SK-N-SH treated with all-trans-retinoic acid at 6 μM for 48 hours (cell line): ENCODE results near the gene TPRX2.
"Not testable (repeated sequence)": the region's sequence is repeated elsewhere in the genome, so short reads cannot be mapped to it uniquely, and the experiment has no call there.

ENCODE experiments used
- ATAC-seq: fragments of 200-7000 bp; cut with Tn5 transposase; 3 replicates; pipeline ENCODE4 v1.9.1; 2020; ENCODE audit warnings: mild to moderate bottlenecking, moderate library complexity
- ARNTL ChIP-seq: fragments of 450-650 bp; formaldehyde crosslinking; IDR thresholded peaks from 2 replicates; pipeline ENCODE4 v1.5.0; 2020; ENCODE audit warnings: low read depth, mild to moderate bottlenecking, moderate library complexity, borderline replicate concordance
- BACH2 ChIP-seq: fragments of 250-450 bp; sonication (Bioruptor Pico); IDR thresholded peaks from 2 replicates; pipeline ENCODE4 v1.9.0; 2021; ENCODE audit warnings: mild to moderate bottlenecking, borderline replicate concordance
- CSDC2 ChIP-seq: fragments of 250-450 bp; sonication (Bioruptor Pico); IDR thresholded peaks from 2 replicates; pipeline ENCODE4 v1.5.0; 2020; ENCODE audit warnings: mild to moderate bottlenecking, moderate library complexity
- ESRRG ChIP-seq: fragments of 250-450 bp; sonication (Bioruptor Pico); IDR thresholded peaks from 2 replicates; pipeline ENCODE4 v1.6.1; 2021; ENCODE audit warnings: mild to moderate bottlenecking
- GLIS3 ChIP-seq: fragments of 250-450 bp; sonication (Bioruptor Pico); IDR thresholded peaks from 2 replicates; pipeline ENCODE4 v1.5.0; 2020; ENCODE audit warnings: mild to moderate bottlenecking, moderate library complexity
- OSR1 ChIP-seq: fragments of 250-450 bp; sonication (Bioruptor Pico); IDR thresholded peaks from 2 replicates; pipeline ENCODE4 v1.8.0; 2022; ENCODE audit warnings: moderate library complexity, mild to moderate bottlenecking, inconsistent platforms
- PPARA ChIP-seq: fragments of 250-450 bp; sonication (Bioruptor Pico); IDR thresholded peaks from 2 replicates; pipeline ENCODE4 v1.5.0; 2020; ENCODE audit warnings: mild to moderate bottlenecking, borderline replicate concordance
- RARB ChIP-seq: fragments of 250-450 bp; sonication (Bioruptor Pico); IDR thresholded peaks from 2 replicates; pipeline ENCODE4 v1.8.0; 2021; ENCODE audit warnings: mild to moderate bottlenecking, moderate library complexity
- SNAI2 ChIP-seq: fragments of 250-450 bp; sonication (Bioruptor Pico); IDR thresholded peaks from 2 replicates; pipeline ENCODE4 v1.5.0; 2020; ENCODE audit warnings: mild to moderate bottlenecking, moderate library complexity
- TCF4 ChIP-seq: fragments of 250-450 bp; sonication (Bioruptor Pico); IDR thresholded peaks from 2 replicates; pipeline ENCODE4 v1.8.0; 2021; ENCODE audit warnings: mild to moderate bottlenecking, moderate library complexity, borderline replicate concordance
- TOX ChIP-seq: fragments of 250-450 bp; sonication (Bioruptor Pico); IDR thresholded peaks from 2 replicates; pipeline ENCODE4 v1.8.0; 2021; ENCODE audit warnings: mild to moderate bottlenecking, moderate library complexity, borderline replicate concordance
- ZC3H10 ChIP-seq: fragments of 250-450 bp; sonication (Bioruptor Pico); IDR thresholded peaks from 2 replicates; pipeline ENCODE4 v1.5.1; 2021; ENCODE audit warnings: mild to moderate bottlenecking, moderate library complexity
- ZFP3 ChIP-seq: fragments of 250-450 bp; sonication (Bioruptor Pico); IDR thresholded peaks from 2 replicates; pipeline ENCODE4 v1.5.0; 2020; ENCODE audit warnings: mild to moderate bottlenecking, moderate library complexity
- ZFP30 ChIP-seq: fragments of 450-650 bp; formaldehyde crosslinking; IDR thresholded peaks from 2 replicates; pipeline ENCODE4 v1.5.0; 2022; ENCODE audit warnings: mild to moderate bottlenecking, moderate library complexity
- ZNF565 ChIP-seq: fragments of 450-650 bp; formaldehyde crosslinking; conservative IDR thresholded peaks from 2 replicates; pipeline ENCODE4 v1.5.0; 2020; ENCODE audit warnings: low read depth, mild to moderate bottlenecking, moderate library complexity
- TF ChIP-seq, protein P1 (sequence below): fragments of 250-450 bp; sonication (Bioruptor Pico); IDR thresholded peaks from 2 replicates; pipeline ENCODE4 v1.8.0; 2020; ENCODE audit warnings: mild to moderate bottlenecking, moderate library complexity, borderline replicate concordance
- TF ChIP-seq, protein P2 (sequence below): fragments of 250-450 bp; sonication (Bioruptor Pico); IDR thresholded peaks from 2 replicates; pipeline ENCODE4 v1.5.1; 2020; ENCODE audit warnings: low read depth, mild to moderate bottlenecking, moderate library complexity
- TF ChIP-seq, protein P3 (sequence below): fragments of 250-450 bp; sonication (Bioruptor Pico); IDR thresholded peaks from 2 replicates; pipeline ENCODE4 v1.5.0; 2020; ENCODE audit warnings: mild to moderate bottlenecking, moderate library complexity
- TF ChIP-seq, protein P4 (sequence below): fragments of 250-450 bp; sonication (Bioruptor Pico); IDR thresholded peaks from 2 replicates; pipeline ENCODE4 v1.5.1; 2021; ENCODE audit warnings: mild to moderate bottlenecking, moderate library complexity

The TPRX2 gene, protein sequence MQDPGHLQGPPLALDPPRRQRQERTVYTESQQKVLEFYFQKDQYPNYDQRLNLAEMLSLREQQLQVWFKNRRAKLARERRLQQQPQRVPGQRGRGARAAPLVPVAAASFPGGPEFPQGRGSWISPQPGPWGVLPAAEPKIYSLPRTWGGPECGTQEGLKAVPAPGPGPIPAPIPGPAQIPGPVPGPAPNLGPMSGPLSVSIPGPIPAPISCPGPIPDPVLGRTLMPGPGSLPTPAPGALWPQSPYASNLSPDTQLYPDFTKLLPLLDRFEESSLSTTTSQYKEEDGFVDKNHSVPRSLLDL

DNA sequence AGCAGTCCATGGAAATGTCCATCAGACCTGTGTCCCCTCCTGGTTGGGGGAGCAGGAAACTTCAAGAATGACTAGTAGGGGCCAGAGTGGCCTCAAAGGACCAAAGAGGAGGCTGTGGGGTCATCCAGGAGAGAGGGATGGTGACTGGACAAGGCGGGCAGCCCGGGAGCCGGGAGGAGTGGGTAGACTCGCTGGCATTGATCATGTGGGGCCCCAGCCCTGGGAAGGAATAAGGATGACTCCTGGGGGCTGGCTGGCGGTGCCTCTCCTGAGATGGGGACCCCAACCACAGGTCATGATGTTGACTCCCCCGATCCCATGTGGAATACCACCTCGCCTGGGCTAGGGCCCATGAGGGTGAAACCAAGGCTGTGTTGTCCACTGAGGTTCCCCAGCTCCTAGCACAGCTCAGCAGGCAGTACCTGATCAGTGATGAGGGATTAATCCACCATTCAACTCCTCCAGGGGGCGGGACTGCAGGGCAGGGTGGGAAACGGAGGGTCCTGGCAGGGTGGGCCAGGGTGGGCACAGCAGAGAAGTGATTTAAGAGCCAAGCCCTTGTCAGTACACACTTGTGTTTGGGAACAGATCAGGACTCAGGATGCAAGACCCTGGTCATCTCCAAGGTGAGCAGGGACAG, at the start of gene TPRX2:
Gene TPRX2, plus strand, starts transcription at position 590 of the 640 bp plus-strand sequence. Its CDS starts 12 bp downstream, at position 602.
- not testable (repeated sequence) for ATAC-seq

DNA sequence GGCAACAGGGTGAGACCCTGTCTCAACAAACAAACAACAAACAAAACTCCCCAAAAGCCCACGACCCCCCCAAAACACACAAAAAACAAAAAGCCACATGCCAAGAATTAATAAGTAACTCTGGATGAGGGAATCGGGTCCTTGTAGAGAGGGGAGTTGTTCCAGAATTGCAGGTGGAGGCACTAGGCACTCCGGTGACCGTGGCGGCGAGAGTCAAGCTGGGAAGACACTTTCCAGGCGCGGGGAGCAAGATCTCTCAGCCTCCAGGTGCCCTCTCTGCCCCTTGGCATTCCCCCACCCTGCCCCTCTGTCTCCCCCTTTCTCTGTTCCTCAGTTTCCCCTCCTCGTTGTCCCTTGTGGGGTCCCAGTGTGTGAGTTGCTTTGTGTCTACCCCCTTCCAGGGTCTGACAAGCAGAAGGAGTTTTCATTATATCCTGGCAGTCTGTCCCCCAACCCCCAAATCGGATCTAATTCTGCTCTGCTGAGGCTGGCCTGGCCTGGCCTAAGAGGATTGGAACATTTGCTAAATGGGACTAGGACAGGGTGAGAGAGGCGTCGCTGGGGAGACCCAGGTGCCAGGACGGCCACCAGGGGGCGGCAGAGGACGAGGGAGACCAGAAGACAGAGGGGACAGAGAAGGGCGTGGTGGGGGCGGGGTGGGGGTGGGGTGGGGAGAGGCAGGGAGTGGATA, 45.6 kb upstream of the TPRX2 start:
- peak; percentile 96 for ATAC-seq
- TF ChIP-seq, protein P1, sequence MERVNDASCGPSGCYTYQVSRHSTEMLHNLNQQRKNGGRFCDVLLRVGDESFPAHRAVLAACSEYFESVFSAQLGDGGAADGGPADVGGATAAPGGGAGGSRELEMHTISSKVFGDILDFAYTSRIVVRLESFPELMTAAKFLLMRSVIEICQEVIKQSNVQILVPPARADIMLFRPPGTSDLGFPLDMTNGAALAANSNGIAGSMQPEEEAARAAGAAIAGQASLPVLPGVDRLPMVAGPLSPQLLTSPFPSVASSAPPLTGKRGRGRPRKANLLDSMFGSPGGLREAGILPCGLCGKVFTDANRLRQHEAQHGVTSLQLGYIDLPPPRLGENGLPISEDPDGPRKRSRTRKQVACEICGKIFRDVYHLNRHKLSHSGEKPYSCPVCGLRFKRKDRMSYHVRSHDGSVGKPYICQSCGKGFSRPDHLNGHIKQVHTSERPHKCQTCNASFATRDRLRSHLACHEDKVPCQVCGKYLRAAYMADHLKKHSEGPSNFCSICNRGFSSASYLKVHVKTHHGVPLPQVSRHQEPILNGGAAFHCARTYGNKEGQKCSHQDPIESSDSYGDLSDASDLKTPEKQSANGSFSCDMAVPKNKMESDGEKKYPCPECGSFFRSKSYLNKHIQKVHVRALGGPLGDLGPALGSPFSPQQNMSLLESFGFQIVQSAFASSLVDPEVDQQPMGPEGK (CRISPR knock-in tag): no peak
- TF ChIP-seq ZFP30 (CRISPR knock-in tag) (no peak), TCF4 (CRISPR knock-in tag) (no peak), CSDC2 (CRISPR knock-in tag) (no peak), ARNTL (no peak), GLIS3 (CRISPR knock-in tag) (no peak), ZNF565 (no peak), RARB (CRISPR knock-in tag) (no peak), ZFP3 (CRISPR knock-in tag) (no peak), ESRRG (CRISPR knock-in tag) (no peak), BACH2 (CRISPR knock-in tag) (no peak), ZC3H10 (CRISPR knock-in tag) (no peak), OSR1 (CRISPR knock-in tag) (no peak), PPARA (CRISPR knock-in tag) (no peak), TOX (CRISPR knock-in tag) (no peak), SNAI2 (CRISPR knock-in tag) (no peak)
- TF ChIP-seq, protein P2, sequence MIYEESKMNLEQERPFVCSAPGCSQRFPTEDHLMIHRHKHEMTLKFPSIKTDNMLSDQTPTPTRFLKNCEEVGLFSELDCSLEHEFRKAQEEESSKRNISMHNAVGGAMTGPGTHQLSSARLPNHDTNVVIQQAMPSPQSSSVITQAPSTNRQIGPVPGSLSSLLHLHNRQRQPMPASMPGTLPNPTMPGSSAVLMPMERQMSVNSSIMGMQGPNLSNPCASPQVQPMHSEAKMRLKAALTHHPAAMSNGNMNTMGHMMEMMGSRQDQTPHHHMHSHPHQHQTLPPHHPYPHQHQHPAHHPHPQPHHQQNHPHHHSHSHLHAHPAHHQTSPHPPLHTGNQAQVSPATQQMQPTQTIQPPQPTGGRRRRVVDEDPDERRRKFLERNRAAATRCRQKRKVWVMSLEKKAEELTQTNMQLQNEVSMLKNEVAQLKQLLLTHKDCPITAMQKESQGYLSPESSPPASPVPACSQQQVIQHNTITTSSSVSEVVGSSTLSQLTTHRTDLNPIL (CRISPR knock-in tag): no peak
- TF ChIP-seq, protein P3, sequence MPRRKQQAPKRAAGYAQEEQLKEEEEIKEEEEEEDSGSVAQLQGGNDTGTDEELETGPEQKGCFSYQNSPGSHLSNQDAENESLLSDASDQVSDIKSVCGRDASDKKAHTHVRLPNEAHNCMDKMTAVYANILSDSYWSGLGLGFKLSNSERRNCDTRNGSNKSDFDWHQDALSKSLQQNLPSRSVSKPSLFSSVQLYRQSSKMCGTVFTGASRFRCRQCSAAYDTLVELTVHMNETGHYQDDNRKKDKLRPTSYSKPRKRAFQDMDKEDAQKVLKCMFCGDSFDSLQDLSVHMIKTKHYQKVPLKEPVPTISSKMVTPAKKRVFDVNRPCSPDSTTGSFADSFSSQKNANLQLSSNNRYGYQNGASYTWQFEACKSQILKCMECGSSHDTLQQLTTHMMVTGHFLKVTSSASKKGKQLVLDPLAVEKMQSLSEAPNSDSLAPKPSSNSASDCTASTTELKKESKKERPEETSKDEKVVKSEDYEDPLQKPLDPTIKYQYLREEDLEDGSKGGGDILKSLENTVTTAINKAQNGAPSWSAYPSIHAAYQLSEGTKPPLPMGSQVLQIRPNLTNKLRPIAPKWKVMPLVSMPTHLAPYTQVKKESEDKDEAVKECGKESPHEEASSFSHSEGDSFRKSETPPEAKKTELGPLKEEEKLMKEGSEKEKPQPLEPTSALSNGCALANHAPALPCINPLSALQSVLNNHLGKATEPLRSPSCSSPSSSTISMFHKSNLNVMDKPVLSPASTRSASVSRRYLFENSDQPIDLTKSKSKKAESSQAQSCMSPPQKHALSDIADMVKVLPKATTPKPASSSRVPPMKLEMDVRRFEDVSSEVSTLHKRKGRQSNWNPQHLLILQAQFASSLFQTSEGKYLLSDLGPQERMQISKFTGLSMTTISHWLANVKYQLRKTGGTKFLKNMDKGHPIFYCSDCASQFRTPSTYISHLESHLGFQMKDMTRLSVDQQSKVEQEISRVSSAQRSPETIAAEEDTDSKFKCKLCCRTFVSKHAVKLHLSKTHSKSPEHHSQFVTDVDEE (CRISPR knock-in tag): no peak
- TF ChIP-seq, protein P4, sequence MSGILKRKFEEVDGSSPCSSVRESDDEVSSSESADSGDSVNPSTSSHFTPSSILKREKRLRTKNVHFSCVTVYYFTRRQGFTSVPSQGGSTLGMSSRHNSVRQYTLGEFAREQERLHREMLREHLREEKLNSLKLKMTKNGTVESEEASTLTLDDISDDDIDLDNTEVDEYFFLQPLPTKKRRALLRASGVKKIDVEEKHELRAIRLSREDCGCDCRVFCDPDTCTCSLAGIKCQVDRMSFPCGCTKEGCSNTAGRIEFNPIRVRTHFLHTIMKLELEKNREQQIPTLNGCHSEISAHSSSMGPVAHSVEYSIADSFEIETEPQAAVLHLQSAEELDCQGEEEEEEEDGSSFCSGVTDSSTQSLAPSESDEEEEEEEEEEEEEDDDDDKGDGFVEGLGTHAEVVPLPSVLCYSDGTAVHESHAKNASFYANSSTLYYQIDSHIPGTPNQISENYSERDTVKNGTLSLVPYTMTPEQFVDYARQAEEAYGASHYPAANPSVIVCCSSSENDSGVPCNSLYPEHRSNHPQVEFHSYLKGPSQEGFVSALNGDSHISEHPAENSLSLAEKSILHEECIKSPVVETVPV: no peak

DNA sequence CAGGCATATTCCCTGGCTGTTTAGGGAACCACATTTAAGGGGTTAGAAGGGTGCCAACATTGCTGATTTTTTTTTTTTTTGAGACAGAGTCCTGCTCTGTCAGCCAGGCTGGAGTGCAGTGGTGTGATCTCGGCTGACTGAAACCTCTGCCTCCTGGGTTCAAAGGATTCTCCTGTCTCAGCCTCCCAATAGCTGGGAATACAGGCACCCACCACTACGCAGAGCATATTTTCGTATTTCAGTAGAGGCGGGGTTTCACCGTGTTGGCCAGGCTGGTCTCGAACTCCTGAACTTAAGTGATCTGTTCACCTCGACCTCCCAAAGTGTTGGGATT, 45.1 kb upstream of the TPRX2 start:
- peak; percentile 40; the same call in 2 of the 3 replicates for ATAC-seq
- no peak for TF ChIP-seq BACH2 (CRISPR knock-in tag)
- TF ChIP-seq, protein P3 (CRISPR knock-in tag): no peak
- no peak for TF ChIP-seq RARB (CRISPR knock-in tag)
- TF ChIP-seq GLIS3 (CRISPR knock-in tag): no peak
- TF ChIP-seq, protein P2 (CRISPR knock-in tag): no peak
- TF ChIP-seq, protein P4: no peak
- no peak for TF ChIP-seq TCF4 (CRISPR knock-in tag)
- no peak for TF ChIP-seq ZFP3 (CRISPR knock-in tag)
- TF ChIP-seq, protein P1 (CRISPR knock-in tag): no peak
- TF ChIP-seq CSDC2 (CRISPR knock-in tag): no peak
- no peak for TF ChIP-seq OSR1 (CRISPR knock-in tag)
